GM19468 (cell line): Measurements from ENCODE around the gene OR2W1.

ENCODE experiments used
- ATAC-seq: cut with Tn5 transposase; IDR thresholded peaks from one replicate; pipeline ENCODE4 v1.9.1; 2021; ENCODE audit warnings: mild to moderate bottlenecking, moderate library complexity, moderate number of reproducible peaks; ENCODE audit not compliant: unreplicated experiment; ENCODE audit errors: extremely low read depth

Gene OR2W1

GRCh38 chr6:29005183-29005885, 39.6 kb downstream of the OR2W1 start, which contains the start of gene ZNF311:
ZNF311 (minus strand) TSS chr6:29005315; CDS start chr6:29003954, 1,361 bp downstream.
- no peak for ATAC-seq

- ATAC-seq: no peak
Observed at GRCh38 chr6:28996844-28997510, 48.0 kb downstream of the OR2W1 start.

GRCh38 chr6:28995093-28995650, 49.8 kb downstream of the OR2W1 start:
- ATAC-seq: no peak
